Eye (tissue), 1 donor: ENCODE data around the gene FAM47E.
A peak's percentile ranks its signal among the peaks of the same experiment; 100 is the strongest.

ENCODE experiments used
- DNase-seq: peaks from one replicate; pipeline ENCODE4 v3.0.0-alpha.2; 2015

FAM47E gene

DNA sequence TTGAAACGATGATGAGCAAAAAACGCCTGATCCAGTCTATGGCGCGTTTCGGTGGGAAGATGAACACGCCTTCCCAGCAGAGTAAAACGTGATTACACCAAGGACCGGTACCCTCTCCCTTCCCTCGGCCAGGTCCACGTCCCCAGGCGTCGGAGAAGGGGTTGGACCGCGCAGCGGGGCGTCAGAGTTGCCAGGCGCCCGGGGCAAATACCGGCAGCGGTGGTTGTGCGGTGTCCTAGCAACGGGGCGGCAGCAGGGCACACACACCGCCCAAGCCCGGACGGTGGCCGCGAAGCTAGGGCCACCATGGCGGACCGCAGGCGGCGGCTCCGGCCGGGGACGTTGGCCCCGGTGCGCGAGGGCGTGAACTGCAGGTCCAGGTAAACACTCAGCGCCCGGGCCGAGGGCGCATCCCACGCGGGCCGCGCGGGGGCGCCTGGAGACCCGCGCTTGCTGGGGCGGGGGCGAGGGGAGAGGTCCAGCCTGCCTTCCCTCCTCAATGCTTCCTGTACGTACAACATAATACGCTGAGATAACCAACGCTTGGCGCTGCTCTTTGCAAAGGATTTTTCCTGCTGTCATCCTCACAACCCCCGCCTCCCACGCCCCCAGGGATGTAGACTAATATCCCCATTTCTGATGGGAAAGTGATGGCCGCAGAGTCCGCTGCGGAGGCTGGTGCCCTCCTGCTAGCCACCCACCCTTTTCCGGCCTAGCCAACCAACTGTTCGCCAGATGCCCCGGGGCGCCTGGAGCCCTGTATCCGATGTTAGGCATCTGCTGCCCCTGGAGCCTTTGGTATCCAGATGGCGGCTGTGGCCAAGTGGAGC is at the start of gene FAM47E:
FAM47E (plus strand) TSS at position 281 of the 830 bp plus-strand sequence; CDS start at position 307, 26 bp downstream.
- peak; percentile 95 for DNase-seq

- DNase-seq, result peak; percentile 57
Observed at GRCh38 chr4:76203541-76203940, 48.0 kb upstream of the FAM47E start.

DNA sequence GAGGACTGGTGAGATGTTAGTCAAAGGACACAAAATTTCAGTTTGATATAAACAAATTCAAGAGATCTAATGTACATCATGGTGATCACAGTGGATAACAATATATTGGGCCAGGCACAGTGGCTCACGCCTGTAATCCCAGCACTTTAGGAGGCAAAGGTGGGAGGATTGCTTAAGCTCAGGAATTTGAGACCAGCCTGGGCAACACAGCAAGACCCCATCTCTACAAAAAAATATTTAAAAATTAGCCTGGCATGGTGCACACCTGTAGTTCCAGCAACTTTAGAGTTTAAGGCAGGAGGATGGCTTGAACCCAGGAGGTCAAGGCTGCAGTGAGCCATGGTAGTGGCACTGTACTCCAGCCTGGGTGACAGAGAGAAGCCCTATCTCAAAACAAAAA is 46.6 kb upstream of the FAM47E start:
- DNase-seq, result no peak

- DNase-seq, result peak; percentile 41
Observed at GRCh38 chr4:76205476-76205875, 46.0 kb upstream of the FAM47E start.

- DNase-seq, result peak; percentile 95
Observed at GRCh38 chr4:76206222-76206942, 45.1 kb upstream of the FAM47E start.

DNA sequence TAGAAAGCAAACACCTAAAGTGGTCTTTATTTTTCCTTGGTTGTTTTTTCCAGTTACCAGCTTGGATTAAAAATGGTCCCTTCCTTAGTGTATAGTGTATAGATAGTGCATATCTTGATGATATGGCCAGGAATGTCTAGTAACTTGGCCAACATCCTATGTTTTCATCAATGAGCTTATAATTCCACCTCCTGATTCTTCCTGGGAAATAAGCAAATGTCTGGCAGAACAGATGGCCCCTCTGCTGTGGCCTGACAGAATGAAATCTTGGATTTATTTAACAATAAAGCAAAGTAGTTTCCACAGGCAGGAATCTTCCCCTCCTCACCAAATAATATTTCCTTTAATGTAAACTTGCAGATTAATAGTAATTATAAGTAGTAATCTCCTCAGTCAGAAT is 44.0 kb upstream of the FAM47E start:
- peak; percentile 48 for DNase-seq

DNA sequence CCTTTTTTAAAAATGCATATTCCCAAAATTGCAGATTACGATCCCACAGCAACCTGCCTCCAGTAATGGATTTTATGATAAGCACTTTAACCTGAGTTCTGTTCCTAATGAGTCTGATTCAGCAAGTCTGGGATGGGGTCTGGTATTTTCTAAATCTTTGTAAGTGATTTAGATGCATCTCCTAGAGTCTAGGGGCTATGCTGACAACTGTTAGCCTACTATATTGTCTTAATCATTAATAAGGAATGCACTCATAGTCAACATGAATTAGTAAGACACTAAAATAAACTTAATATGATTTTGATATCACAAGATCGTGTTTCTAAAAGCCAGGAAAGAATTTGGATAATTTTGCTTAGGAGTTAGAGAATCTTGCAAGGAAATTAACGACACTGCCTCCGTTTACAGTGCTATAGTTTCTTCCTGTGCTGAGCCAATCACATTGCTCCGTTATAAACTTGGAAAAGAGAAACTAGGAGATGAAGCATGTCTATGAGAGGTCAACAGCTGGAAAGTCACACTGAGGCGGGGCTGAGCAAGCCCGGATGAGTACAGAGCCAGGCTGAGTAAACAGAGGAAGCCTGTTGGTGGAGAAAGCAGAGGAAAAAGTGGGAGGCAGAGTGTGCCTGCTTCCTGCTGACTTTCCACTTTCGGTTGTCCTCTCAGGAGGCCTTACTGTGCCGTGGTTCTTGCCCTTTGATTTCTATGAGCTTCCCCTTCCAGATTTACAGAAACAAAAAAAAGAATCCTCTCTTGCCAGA is 43.3 kb upstream of the FAM47E start:
- peak; percentile 72 for DNase-seq

- no peak for DNase-seq
Observed at GRCh38 chr4:76209881-76210280, 41.6 kb upstream of the FAM47E start.

DNA sequence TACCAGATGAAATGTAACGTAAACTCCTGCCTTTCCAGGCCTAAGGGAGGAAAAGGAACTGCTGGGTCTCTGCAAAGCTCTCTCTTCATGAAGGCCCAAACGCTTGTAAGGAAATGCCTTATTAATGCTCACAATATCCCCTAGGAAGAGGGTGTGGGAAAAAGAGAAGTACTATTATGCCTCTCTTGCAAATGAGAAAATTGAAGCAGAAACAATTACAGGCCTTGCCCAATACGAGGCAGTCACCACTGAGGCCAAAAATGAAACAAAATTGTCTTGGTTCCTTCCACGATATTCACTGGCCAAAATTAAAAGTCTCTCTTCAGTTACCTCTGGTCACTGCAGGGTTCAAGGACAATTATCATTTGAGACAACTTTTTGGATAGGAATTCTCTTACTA is 41.1 kb upstream of the FAM47E start:
- DNase-seq, result no peak

GRCh38 chr4:76211769-76212708 is 39.5 kb upstream of the FAM47E start:
- DNase-seq, result peak; percentile 80

DNA sequence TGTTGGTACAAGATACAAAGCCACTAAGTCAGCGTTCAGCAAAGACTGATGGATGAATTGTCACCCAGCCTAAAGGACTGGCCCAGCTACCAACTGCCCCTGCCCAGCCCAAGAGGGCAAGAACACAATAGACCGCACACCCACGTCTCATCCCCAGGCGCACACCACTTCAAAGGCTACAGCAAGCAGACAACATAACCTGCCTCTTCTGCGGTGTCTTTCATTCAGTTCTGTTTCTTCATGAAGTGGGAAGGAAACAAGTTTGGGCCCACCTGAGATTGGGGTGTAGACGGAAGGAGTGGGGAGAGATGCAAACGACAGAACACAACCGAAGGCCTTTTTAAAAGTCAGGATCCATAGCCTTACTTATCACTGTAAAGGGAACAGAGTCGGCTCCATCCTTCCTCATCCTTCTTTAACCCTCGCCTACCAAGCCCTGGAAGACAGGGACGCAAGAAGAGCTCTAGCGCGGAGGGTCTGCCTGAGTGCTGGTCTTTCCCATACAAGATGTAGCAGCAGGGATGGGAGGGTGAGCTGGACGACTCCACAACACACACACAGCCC is 38.6 kb upstream of the FAM47E start:
- DNase-seq, result no peak

DNA sequence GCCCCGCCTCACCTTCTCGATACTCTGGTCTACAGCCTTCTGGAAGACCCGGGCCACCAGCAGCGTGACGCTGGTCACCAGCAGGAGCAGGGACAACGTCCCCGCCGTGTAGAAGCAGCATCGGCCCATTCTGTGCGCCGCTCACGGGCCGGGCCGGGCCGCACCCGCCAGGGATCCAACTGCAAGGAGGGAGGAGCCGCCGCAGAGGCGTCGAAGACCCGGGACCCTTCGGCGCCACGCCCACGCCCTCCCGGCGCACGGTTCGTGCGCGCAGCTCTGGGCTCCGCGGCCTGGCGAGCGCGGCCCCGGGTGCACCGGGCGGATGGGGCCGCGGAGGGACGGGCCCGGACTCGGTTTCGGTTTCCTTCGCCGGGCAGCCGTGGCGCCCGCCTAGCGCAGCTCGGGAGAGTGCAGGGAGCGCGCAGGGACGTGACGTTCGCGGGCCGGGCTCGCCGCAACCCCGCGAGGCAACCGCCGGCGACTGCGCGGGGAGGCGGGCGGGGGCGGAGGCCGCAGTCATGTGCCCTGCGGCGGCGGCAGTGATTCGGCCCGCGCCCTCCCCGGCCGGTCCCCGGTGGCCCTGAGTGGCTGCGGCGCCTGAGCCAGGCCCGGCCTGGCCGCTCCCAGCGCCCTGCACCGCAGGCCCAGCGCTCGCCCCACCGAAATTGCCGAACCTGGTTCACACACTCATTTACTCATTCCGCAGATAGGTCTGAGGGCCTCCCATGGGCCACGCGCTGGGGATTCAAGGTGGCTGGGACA is 37.9 kb upstream of the FAM47E start, which contains the start of gene SCARB2:
SCARB2 (minus strand) TSS at position 410 of the 762 bp plus-strand sequence; CDS start at position 129, 281 bp downstream.
- peak; percentile 94 for DNase-seq

DNA sequence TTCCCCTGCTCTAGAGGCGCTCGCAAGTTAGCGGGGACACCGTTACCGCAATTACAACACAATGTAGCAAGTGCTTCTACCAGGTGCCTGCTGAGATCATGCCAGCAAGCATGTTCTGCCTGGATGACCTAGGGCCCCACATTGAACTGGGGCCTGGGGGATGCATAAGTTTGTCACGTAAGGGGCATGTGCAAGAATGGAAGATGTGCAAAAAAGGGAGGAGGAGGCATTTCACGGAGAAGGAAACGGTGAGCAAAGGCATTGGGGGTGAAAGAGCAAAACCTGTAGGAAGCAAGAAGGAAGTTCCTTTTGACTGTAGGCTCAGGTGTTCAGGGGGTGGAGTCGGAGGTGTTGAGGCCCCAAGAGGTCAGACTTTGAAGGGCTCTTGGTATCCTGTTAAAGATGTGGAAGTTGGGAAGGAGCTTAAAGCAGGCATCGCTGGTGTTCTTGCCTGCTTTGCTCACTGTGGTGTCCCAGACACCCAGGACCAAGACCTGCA is 37.3 kb upstream of the FAM47E start:
- DNase-seq, result no peak

DNA sequence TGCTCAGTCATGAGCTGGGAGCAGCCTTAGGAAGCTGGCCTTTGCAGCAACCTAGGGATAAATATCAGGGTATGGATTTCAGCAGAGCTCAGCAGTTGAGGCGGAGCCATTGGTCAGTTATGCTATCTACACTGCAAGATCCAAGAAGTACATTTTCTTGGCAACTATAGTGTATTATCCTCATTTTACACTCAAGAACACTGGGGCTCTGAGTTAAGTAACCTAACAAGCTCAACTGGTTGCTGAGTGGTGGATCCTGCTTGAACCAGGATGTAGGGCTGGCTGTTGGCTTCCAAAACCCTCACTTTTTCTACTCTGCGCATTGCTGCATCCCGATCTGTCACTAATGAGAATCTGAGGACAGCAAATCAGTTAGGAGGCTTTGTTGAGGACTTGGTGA is 36.4 kb upstream of the FAM47E start:
- no peak for DNase-seq

- no peak for DNase-seq
Observed at GRCh38 chr4:76216524-76216923, 35.0 kb upstream of the FAM47E start.

GRCh38 chr4:76216975-76217814 is 34.3 kb upstream of the FAM47E start:
- DNase-seq, result no peak

DNA sequence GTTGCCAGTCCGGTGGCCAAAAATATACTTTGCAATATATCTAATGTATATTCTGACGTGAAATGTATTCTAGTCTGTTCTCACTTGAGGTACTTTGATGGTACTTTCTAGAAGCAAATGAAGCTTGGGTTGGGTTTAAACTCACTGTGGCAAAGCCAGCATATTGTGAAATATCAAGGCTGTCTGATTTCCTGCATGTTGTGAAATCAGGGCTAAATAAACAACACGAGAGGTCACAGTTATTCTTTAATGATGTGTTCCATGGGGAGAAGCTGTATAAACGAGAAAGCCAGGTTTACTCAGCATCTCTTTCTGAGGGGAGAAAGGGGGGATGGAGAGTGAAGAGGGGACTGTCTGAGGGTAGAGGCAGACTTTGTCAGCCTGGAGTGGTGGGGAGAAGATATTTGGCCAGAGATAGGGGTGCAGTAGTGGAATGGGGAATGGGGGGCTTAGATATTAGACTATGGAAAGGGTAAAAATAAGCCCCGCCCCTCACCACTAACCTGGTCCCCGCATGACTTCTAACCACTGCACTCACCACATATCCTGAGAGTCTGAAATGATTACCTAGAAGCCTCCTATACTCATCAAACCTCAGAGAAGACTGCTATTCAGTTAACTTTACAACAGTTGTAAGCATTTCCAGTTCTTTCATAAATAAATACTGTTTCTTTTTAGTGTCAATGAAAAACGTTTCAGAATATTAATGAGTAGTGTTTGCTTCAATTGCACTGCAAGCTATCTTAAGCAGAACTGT is 32.0 kb upstream of the FAM47E start:
- no peak for DNase-seq

DNA sequence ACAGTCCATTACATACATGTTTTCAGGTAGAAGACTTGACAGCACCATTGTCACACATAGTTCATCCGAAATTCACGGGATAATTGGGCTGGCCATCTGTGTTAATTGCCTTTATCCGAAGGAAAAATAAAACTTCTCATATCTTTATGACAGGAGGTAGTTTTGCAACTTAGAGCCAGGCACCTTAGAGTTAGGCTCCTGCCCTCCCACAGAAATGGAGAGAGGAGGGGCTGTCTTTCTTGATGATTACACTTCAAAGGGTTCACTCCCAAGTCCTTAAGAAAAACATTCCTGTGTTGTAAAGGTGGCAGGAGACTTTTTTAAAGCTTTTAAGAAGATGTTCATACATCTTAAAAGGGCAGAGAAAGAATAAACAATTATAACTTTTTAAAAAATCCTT is 27.4 kb upstream of the FAM47E start:
- no peak for DNase-seq

GRCh38 chr4:76226418-76226817 is 25.1 kb upstream of the FAM47E start:
- DNase-seq, result no peak
